Heart left ventricle (tissue), 16 donors: ENCODE results near the gene AIG1. TPM values are rescaled to one million over a fixed set of nuclear protein-coding genes. Genes with fewer than 3 reads are reported as not detected.

Experiments used
- ATAC-seq, 4 donors: fragments of 200-7000 bp; cut with Tn5 transposase; one replicate each; pipeline ENCODE4 v1.9.1; 2020 to 2022; ENCODE audit warnings: moderate library complexity in 4 of 4, mild to moderate bottlenecking in 3 of 4, moderate number of reproducible peaks in 1 of 4
- DNase-seq, 5 donors: peaks; one replicate each; pipeline ENCODE4 v3.0.0-alpha.2; 2020
- H3K27ac ChIP-seq, 12 donors: fragments of 200-600 bp; sonication (generic) in 4 of 12; one replicate each; pipeline versions ENCODE4 v1.5.0 to v1.8.0; 2016 to 2022; ENCODE audit warnings: mild to moderate bottlenecking in 2 of 12
- H3K27me3 ChIP-seq, 9 donors: fragments of 200-600 bp; sonication (generic) in 2 of 9; one replicate each; pipeline versions ENCODE4 v1.5.1 to v1.8.0; 2016 to 2022; ENCODE audit warnings: mild to moderate bottlenecking in 3 of 9
- H3K36me3 ChIP-seq, 9 donors: fragments of 200-600 bp; sonication (generic) in 2 of 9; one replicate each; pipeline versions ENCODE4 v1.5.0 to v1.8.0; 2018 to 2022; ENCODE audit warnings: mild to moderate bottlenecking in 2 of 9
- H3K4me1 ChIP-seq, 12 donors: fragments of 200-600 bp; sonication (generic) in 4 of 12; one replicate each; pipeline versions ENCODE4 v1.5.0 to v1.8.0; 2016 to 2022; ENCODE audit warnings: mild to moderate bottlenecking in 3 of 12
- H3K4me3 ChIP-seq, 12 donors: fragments of 200-600 bp; sonication (generic) in 4 of 12; one replicate each; pipeline versions ENCODE4 v1.5.0 to v1.8.0; 2017 to 2022; ENCODE audit warnings: mild to moderate bottlenecking in 9 of 12, moderate library complexity in 4 of 12
- H3K9me3 ChIP-seq, 12 donors: fragments of 200-600 bp; sonication (generic) in 4 of 12; one replicate each; pipeline versions ENCODE4 v1.5.0 to v1.8.0; 2016 to 2022; ENCODE audit warnings: mild to moderate bottlenecking in 1 of 12
- POLR2A ChIP-seq, 2 donors: fragments of 450-650 bp; IDR thresholded peaks; one replicate each; pipeline ENCODE4 v1.6.1; 2017; ENCODE audit warnings: antibody characterized with exemption in 2 of 2, mild to moderate bottlenecking in 2 of 2, moderate library complexity in 2 of 2
- WGBS, 4 donors: extraction: QIAGEN DNeasy Blood & Tissue Kit in 2 of 4; methylation state at CpG; one replicate each; pipeline versions ENCODE4 v1.1.5 to v1.1.7; 2013 to 2018; 5-methylcytosine and 5-hydroxymethylcytosine counted together
- intact Hi-C, 10 donors: fragments of 100-400 bp; cut with DNase I; formaldehyde crosslinking; loops; one replicate each; pipeline versions ENCODE4 v1.11.1 to v1.14.2; 2022
- polyA plus RNA-seq, 2 donors: library from polyadenylated mRNA; stranded (reverse); fragments of 200-250 nt; gene quantifications; one replicate each; pipeline ENCODE4 v1.2.3, GENCODE V29; 2013
- total RNA-seq, 9 donors: library from RNA; depleted of rRNA in 2 of 9; stranded (reverse); fragments of >200 nt in 2 of 9; fragmentation: NEBNext Ultra II Directional in 3 of 9; extraction: Animal tissue kit (Norgen Biotek cat#: 25700) in 3 of 9; gene quantifications; one replicate each; pipeline versions ENCODE4 v1.1.0 to v1.2.4, GENCODE V29; 2016 to 2023
- TF ChIP-seq, protein P1 (sequence below), 12 donors: fragments of 200-600 bp; sonication (generic) in 4 of 12; IDR thresholded peaks; one replicate each; pipeline versions ENCODE4 v1.5.0 to v1.8.0; 2018 to 2022; ENCODE audit warnings: antibody characterized with exemption in 12 of 12, mild to moderate bottlenecking in 5 of 12
- donor health status: ischemic (EF 13 %, LVEDD 7.1; RV severe dilation, severe dysfunction).
- donor health status: healthy with polysubstance abuse.
- donor health status: DM: no; HTN: yes; CAD: no.
- donor health status: DM: no; HTN: no; CAD: no.
- donor health status: ischemic (EF 25% LVEDD 6.9; RV normal size, moderate dysfunction).
- donor health status: ischemic (EF 25% LVEDD 5.7; RV mildly dilated, moderate dysfunction).
- donor health status: healthy.
- donor health status: DM: yes; HTN: yes; CAD: no.
- donor health status: ischemic (EF 35%, LVEDD 5.7; RV mildly dilated, moderate dysfunction).
- donor health status: nonischemic (EF 11% LVEDD 7.7; RV severe dilation, severe dysfunction).
- donor health status: DM: yes; HTN: yes; CAD: no.
- donor health status: PGD.
- donor health status: ischemic (EF 29% LVEDD 5.4; RV normal size, mild dysfunction).
- donor health status: nonischemic (EF 23%, LVEDD 6.1; RV moderate dilation, normal function).

The AIG1 gene
- total and polyA plus RNA-seq, 11 donors = 18.1 to 101 (median 64.0) TPM

DNA sequence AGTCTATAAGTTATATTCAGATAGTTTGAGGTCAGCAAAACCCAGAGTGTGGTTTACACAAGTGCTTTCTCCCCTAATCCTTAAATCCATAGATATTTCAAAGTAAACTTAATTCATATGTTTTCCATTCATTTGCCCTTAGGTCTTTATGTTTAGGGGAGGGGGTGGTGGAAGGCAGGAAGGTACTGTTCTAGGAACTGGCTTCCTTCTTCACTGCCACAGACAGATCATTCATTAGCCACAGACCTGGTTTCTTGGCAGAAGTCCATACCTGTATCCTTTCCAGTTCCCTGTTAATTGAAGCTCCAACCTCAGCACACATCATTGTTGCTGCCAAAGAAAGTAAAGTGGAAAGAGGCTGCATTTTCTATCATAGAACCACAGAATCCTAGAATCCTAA lies 123.0 kb downstream of the AIG1 start:
- no peak for DNase-seq
- intact Hi-C loops = loop anchor here in 2 of 10 donors (5.0 to 10.0 kb wide), 2 partner anchors 39 to 119 kb away; partner anchors contain the start of gene AIG1 (in 1 of the 2)

DNA sequence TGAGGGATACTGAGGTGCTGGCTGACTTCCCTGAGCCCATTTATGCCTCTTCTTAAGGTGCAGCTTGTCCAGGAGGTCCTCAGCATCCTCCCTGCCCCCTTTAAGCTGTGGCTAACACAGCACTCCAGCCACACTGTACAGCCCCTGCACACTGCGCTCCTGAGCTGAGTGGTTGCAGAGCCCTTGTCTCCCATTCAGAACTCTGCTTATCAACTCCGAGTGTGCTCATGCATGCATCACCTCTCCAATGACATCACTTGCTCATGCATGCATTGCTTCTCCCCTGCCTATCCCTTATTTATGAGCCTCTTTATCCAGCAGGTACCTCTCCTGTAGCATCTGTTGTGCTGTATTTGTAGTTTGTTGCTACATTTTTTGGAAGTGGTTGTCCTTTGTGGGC lies 124.6 kb downstream of the AIG1 start:
- intact Hi-C loops = loop anchor here in 1 of 10 donors (10.0 kb wide), 1 partner anchor 120 kb away; the partner anchor contains the start of gene AIG1
- DNase-seq = no peak
- no peaks in the 10 kb centered on the region for H3K27me3 ChIP-seq
- TF ChIP-seq POLR2A (IDR thresholded peaks at IDR 0.05) = no peak
- TF ChIP-seq, protein P1, sequence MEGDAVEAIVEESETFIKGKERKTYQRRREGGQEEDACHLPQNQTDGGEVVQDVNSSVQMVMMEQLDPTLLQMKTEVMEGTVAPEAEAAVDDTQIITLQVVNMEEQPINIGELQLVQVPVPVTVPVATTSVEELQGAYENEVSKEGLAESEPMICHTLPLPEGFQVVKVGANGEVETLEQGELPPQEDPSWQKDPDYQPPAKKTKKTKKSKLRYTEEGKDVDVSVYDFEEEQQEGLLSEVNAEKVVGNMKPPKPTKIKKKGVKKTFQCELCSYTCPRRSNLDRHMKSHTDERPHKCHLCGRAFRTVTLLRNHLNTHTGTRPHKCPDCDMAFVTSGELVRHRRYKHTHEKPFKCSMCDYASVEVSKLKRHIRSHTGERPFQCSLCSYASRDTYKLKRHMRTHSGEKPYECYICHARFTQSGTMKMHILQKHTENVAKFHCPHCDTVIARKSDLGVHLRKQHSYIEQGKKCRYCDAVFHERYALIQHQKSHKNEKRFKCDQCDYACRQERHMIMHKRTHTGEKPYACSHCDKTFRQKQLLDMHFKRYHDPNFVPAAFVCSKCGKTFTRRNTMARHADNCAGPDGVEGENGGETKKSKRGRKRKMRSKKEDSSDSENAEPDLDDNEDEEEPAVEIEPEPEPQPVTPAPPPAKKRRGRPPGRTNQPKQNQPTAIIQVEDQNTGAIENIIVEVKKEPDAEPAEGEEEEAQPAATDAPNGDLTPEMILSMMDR (IDR thresholded peaks at IDR 0.05) = no peak
- H3K27ac ChIP-seq = no peak overlapping the region
- H3K9me3 ChIP-seq = no peaks in the 10 kb centered on the region
- H3K4me1 ChIP-seq = peaks cover 0 to 39% (median 18%) of the 10 kb centered on the region in 12 donors
- no peak overlapping the region for H3K4me3 ChIP-seq
- WGBS, 4 donors = 56 to 76% (median 71%) methylated on average over 2 of the region's 2 CpGs
- no peaks in the 10 kb centered on the region for H3K36me3 ChIP-seq
- ATAC-seq = peak in 1 of 4 donors; percentile 60

More for the DNA sequence above, 123.0 kb downstream of the AIG1 start:
- no peaks in the 10 kb centered on the region for H3K36me3 ChIP-seq
- H3K9me3 ChIP-seq = no peaks in the 10 kb centered on the region
- H3K27ac ChIP-seq = no peak overlapping the region
- ATAC-seq = no peak
- no peak overlapping the region for H3K4me3 ChIP-seq
- TF ChIP-seq, protein P1 (IDR thresholded peaks at IDR 0.05) = no peak
- no peak for TF ChIP-seq POLR2A (IDR thresholded peaks at IDR 0.05)
- H3K27me3 ChIP-seq = no peaks in the 10 kb centered on the region
- peaks cover 0 to 49% (median 21%) of the 10 kb centered on the region in 12 donors for H3K4me1 ChIP-seq

DNA sequence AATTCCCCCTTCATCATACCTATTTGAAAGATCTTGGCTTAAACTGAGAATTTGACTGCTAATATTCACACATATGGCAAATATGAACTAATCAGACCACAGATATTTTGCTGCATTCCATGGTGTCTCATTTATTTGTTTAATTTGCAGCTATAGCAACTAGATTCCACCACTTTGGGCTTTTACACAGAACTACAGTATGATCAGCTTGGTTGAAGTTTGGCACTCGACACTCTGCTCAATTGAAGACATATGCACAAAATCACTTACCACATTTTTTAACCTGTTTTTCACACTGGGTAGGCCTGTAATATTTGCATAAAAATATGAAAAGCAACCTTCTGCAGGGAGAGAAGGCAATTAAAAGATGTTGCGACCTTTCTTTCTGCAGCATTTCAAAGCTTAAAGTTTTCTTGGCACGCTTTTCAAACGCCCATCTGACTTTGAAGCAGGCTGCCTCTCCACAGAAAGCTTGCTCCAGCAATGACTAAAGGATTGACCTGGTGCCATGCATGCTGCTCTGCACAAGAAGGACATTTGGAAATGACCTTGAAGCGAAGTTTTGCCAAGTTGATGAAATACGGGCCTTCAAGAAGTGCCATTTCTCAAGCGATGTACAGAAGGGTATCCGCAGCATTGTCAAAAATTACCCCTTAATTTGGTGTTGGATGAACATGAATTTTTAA lies 126.7 kb downstream of the AIG1 start:
- DNase-seq = peak in 4 of 5 donors; percentile 28 to 62 (median 40)
- WGBS, 4 donors = 53 to 73% (median 61%) methylated on average over 8 of the region's 8 CpGs
- intact Hi-C loops = loop anchor here in 1 of 10 donors (10.0 kb wide), 1 partner anchor 123 kb away; the partner anchor contains the start of gene AIG1

DNA sequence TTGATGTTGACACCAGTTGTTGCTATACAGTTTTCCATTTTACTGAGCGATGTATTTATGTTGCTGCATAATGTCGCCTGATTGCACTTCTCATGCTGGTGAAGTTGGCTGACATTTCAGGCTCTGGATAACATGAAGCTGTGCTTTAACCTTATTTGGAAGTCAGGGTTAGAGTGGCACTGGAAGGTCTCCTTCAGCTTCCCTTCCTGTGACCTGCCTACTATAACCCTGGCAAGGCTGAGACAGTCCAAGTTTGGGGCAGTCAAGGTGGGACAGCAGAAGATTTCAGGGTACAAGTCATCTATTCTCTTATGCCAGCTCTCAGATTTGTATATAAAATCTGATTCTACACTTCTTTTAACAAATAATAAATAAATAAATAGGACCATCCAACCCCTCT lies 127.6 kb downstream of the AIG1 start:
- H3K27ac ChIP-seq = peak overlapping the region in 8 of 12 donors; percentile 26 to 72 (median 44)
- no peak for TF ChIP-seq POLR2A (IDR thresholded peaks at IDR 0.05)
- TF ChIP-seq, protein P1 (IDR thresholded peaks at IDR 0.05) = no peak
- WGBS, 4 donors = 77 to 86% (median 80%) methylated on average over 2 of the region's 2 CpGs

More for the DNA sequence above, 126.7 kb downstream of the AIG1 start:
- Histone ChIP-seq H3K36me3 (peaks cover 0 to 4% (median 0%) of the 10 kb centered on the region in 9 donors), H3K4me1 (peaks cover 0 to 26% (median 14%) of the 10 kb centered on the region in 12 donors), H3K4me3 (no peak overlapping the region), H3K27ac (peak overlapping the region in 9 of 12 donors; percentile 19 to 72 (median 44)), H3K9me3 (no peaks in the 10 kb centered on the region), H3K27me3 (no peaks in the 10 kb centered on the region)
- TF ChIP-seq, protein P1 (IDR thresholded peaks at IDR 0.05) = no peak
- TF ChIP-seq POLR2A (IDR thresholded peaks at IDR 0.05) = no peak
- peak in 3 of 4 donors; percentile 69 to 79 (median 78) for ATAC-seq

More for the DNA sequence above, 127.6 kb downstream of the AIG1 start:
- Histone ChIP-seq H3K4me3 (no peak overlapping the region), H3K36me3 (peaks cover 0 to 5% (median 0%) of the 10 kb centered on the region in 9 donors), H3K4me1 (peaks cover 0 to 26% (median 14%) of the 10 kb centered on the region in 12 donors), H3K27me3 (no peaks in the 10 kb centered on the region), H3K9me3 (no peaks in the 10 kb centered on the region)
- DNase-seq (no peak), ATAC-seq (peak; percentile 18 to 50 (median 40))
- intact Hi-C loops = loop anchor here in 1 of 10 donors (10.0 kb wide), 1 partner anchor 123 kb away; the partner anchor contains the start of gene AIG1
